ENCODE results near the gene CYP2C8. TPM values are rescaled to one million over a fixed set of nuclear protein-coding genes. Genes with fewer than 3 reads are reported as not detected.

The CYP2C8 gene
- total RNA-seq, 2 experiments from 2014 or later: not detected

GRCh38 chr10:94989192-94989591 is 80.1 kb downstream of the CYP2C8 start:
- POLR2A ChIA-PET: no interaction called here
- Histone ChIP-seq H3K4me1 (ENCODE audit: insufficient read depth, low read length, poor library complexity, severe bottlenecking) (no peaks in the 10 kb centered on the region), H3K79me2 (ENCODE audit: insufficient read depth, low read depth, low read length) (no peaks in the 10 kb centered on the region), H2AFZ (ENCODE audit: low read length) (no peak overlapping the region), H3K36me3 (ENCODE audit: insufficient read depth, low read length) (no peaks in the 10 kb centered on the region), H3K9me2 (ENCODE audit: insufficient read depth, low read length) (no peaks in the 10 kb centered on the region), H3K4me2 (ENCODE audit: low read length) (no peak overlapping the region), H3K9me3 (ENCODE audit: low read length) (peaks cover 3% of the 10 kb centered on the region; the same call in 1 of the 2 replicates), H3K4me3 (ENCODE audit: low read depth, low read length, poor library complexity, severe bottlenecking) (no peak overlapping the region), H3K27ac (ENCODE audit: low read depth, low read length, poor library complexity, severe bottlenecking) (no peak overlapping the region), H4K20me1 (ENCODE audit: insufficient read depth, low read length) (no peaks in the 10 kb centered on the region)
- intact Hi-C loops (cut with micrococcal nuclease; ENCODE audit: unreplicated experiment): no loop called here
- DNase-seq (ENCODE audit: low spot score): no peak
- CTCF ChIA-PET (ENCODE audit: unreplicated experiment): no interaction called here
- TF ChIP-seq EZH2phosphoT487 (IDR thresholded peaks at IDR 0.05; ENCODE audit: borderline replicate concordance, low read depth, low read length) (no peak), CTCF (conservative IDR thresholded peaks at IDR 0.05; ENCODE audit: low read length) (no peak)
- BruUV-seq (replicated peaks): no TSS peak

Small RNAs within 50 kb of the gene (small RNA-seq; reads per million reads assigned to genes)
- not detected for gene CYP2C60P

Other genes starting within 250 kb of the CYP2C8 start
- not detected in 2 replicates for gene CYP2C9, start 130.8 kb downstream of the CYP2C8 start, total RNA-seq (2014; rRNA removed; shearing (Covaris generic))
- not detected in 2 replicates for gene CYP2C9, start 130.8 kb downstream of the CYP2C8 start, total RNA-seq (2022)
- not detected in 2 replicates for gene ACSM6, start 124.7 kb upstream of the CYP2C8 start, total RNA-seq (2014; rRNA removed; shearing (Covaris generic))
- gene ACSM6, start 124.7 kb upstream of the CYP2C8 start, total RNA-seq (2022): not detected in 2 replicates
- 22.3 and 23.1 TPM in 2 replicates for gene PDLIM1, start 221.5 kb upstream of the CYP2C8 start, total RNA-seq (2014; rRNA removed; shearing (Covaris generic))
- gene PDLIM1, start 221.5 kb upstream of the CYP2C8 start, total RNA-seq (2022): 103 and 105 TPM in 2 replicates